ENCODE measurements around the gene NDUFV1.
"Not testable (repeated sequence)": the region's sequence is repeated elsewhere in the genome, so short reads cannot be mapped to it uniquely, and the experiment has no call there.

The NDUFV1 gene

GRCh38 chr11:67657300-67657699 lies 50.6 kb downstream of the NDUFV1 start:
- no peak for FAIRE-seq

GRCh38 chr11:67659651-67660165 lies 53.0 kb downstream of the NDUFV1 start:
- FAIRE-seq = not testable (repeated sequence)

DNA sequence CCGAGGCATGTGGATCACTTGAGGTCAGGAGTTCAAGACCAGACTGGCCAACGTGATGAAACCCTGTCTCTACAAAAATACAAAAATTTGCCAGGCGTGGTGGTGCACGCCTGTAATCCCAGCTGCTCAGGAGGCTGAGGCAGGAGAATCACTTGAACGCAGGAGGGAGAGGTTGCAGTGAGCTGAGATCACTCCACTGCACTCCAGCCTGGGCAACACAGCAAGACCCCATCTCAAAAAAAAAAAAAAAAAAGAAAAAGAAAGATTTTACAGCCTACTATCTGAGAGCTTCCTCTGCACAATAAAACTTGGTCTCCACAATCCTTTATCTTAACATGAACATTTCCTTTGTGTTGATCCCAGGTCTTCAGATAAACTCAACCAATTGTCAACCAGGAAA lies 54.0 kb downstream of the NDUFV1 start:
- not testable (repeated sequence) for FAIRE-seq

Measured in colon (tissue), 2 donors.